ENCODE data around the gene SEMA6D. TPM values are rescaled to one million over a fixed set of nuclear protein-coding genes. Genes with fewer than 3 reads are reported as not detected.

Gene SEMA6D
- total RNA-seq, 1 experiment from 2014 or later, result 15.8 TPM

DNA sequence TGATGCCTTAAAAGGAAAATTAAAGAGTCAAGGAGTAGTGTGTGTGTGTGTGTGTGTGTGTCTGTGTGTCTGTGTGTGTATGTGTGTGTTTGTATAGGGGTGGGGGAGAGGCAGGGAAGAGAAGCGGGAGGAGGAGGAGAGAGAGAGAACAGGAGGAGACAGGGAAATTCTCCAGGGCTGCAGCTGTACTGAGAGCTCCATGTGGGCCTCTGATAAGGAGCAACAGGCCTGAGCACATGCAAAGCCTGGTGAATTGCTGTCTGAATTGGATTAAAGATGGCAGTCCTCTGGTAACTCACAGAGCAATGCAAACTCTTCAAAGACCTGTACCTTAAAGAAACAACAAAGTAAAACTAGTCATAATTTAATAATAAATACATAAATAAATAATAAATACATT lies 70.6 kb downstream of the SEMA6D start:
- H2BK5ac ChIP-seq (ENCODE audit: insufficient read length, low read length), result no peak overlapping the region
- no peak for TF ChIP-seq CTCF (conservative IDR thresholded peaks at IDR 0.05)
- no peaks in the 10 kb centered on the region for H4K20me1 ChIP-seq (ENCODE audit: control insufficient read depth, insufficient read depth, insufficient read length)
- H3K9me3 ChIP-seq (ENCODE audit: control insufficient read depth, low read depth, low read length), result no peaks in the 10 kb centered on the region
- Mint-ChIP-seq H3K27me3 (ENCODE audit: low read depth) (no peaks in the 10 kb centered on the region; the same call in 1 of the 2 replicates), H3K4me3 (no peak overlapping the region), H3K36me3 (ENCODE audit: insufficient read depth in 1 of 3, low read depth in 3 of 3) (peaks cover 0 to 5% (median 0%) of the 10 kb centered on the region in 3 experiments; a peak in 1 of 7 replicates), H3K9me3 (peaks cover 2 to 7% of the 10 kb centered on the region in 2 experiments; a peak in 2 of 5 replicates), H3K27ac (no peak overlapping the region), H3K4me1 (peaks cover 23% of the 10 kb centered on the region in 2 experiments)
- no peaks in the 10 kb centered on the region for H3K23me2 ChIP-seq (ENCODE audit: insufficient read length, low read depth, low read length, poor library complexity, severe bottlenecking)
- H3K27ac ChIP-seq (ENCODE audit: insufficient read length, low read depth, low read length), result no peak overlapping the region
- no peak overlapping the region for H4K8ac ChIP-seq (replicated peaks; ENCODE audit: insufficient read length, low read depth, low read length)
- no peak overlapping the region for H2BK12ac ChIP-seq (ENCODE audit: insufficient read length, low read depth, low read length)
- no peaks in the 10 kb centered on the region for H3K27me3 ChIP-seq (ENCODE audit: insufficient read depth, low read length)
- no peak overlapping the region for H3T11ph ChIP-seq (ENCODE audit: low read length)
- DNase-seq, result no peak
- no peak overlapping the region for H4K5ac ChIP-seq (ENCODE audit: insufficient read length, low read depth, low read length)
- H2BK120ac ChIP-seq (ENCODE audit: low read depth, low read length, poor library complexity, severe bottlenecking), result no peak overlapping the region
- H3K4ac ChIP-seq (ENCODE audit: low read depth, low read length), result no peak overlapping the region
- H2BK20ac ChIP-seq (ENCODE audit: low read depth, low read length, poor library complexity, severe bottlenecking), result no peak overlapping the region
- no CpG with 5 or more reads among the region's 1 CpG for WGBS (ENCODE audit: extremely low coverage, insufficient read length, low lambda C conversion rate)
- no peak overlapping the region for H3K56ac ChIP-seq (ENCODE audit: insufficient read length, low read depth, low read length)
- no peaks in the 10 kb centered on the region for H3K4me1 ChIP-seq (ENCODE audit: insufficient read depth, low read length)
- no peaks in the 10 kb centered on the region for H3K79me1 ChIP-seq (ENCODE audit: insufficient read depth, low read depth, low read length, poor library complexity, severe bottlenecking)
- H3K9ac ChIP-seq (ENCODE audit: extremely low read depth, insufficient read length, low read length), result no peak overlapping the region
- no peak overlapping the region for H3K4me2 ChIP-seq (ENCODE audit: insufficient read depth, insufficient read length, low read length)
- H3K18ac ChIP-seq (ENCODE audit: insufficient read length, low read depth, low read length), result no peak overlapping the region
- no peak overlapping the region for H2AFZ ChIP-seq (ENCODE audit: low read length)
- H3K14ac ChIP-seq (ENCODE audit: insufficient read depth, low read length), result no peak overlapping the region
- H4K91ac ChIP-seq (ENCODE audit: insufficient read length, low read depth, low read length), result no peak overlapping the region
- H2BK15ac ChIP-seq (ENCODE audit: low read depth, low read length), result no peak overlapping the region
- H3K79me2 ChIP-seq (ENCODE audit: insufficient read depth, low read length), result no peaks in the 10 kb centered on the region
- H3K23ac ChIP-seq (ENCODE audit: insufficient read length, low read depth, low read length), result no peak overlapping the region
- no peak overlapping the region for H2AK5ac ChIP-seq (ENCODE audit: insufficient read length, low read length)

All from H9 (cell line).